ENCODE results near the gene SCAMP2. TPM values are rescaled to one million over a fixed set of nuclear protein-coding genes. Genes with fewer than 3 reads are reported as not detected.

Gene SCAMP2
- total and polyA plus RNA-seq, 10 of the 15 experiments (the other 5 are each of a cell fraction or from before 2014, with no cell fraction given) = 10.9 to 158 (median 99.6) TPM

GRCh38 chr15:74838746-74839525 lies 34.2 kb downstream of the SCAMP2 start:
- no peak overlapping the region for H3K4me3 ChIP-seq
- CTCF ChIA-PET = interaction anchor here (0.6 to 6.2 kb wide), 6 partner anchors 35 to 204 kb away, joined by 3 to 59 read pairs (median 5); no protein-coding TSS in a partner anchor

More at GRCh38 chr15:74838746-74839525, 34.2 kb downstream of the SCAMP2 start:
- WGBS (ENCODE audit: insufficient coverage, insufficient replicate concordance, low lambda C conversion rate, missing lambda C conversion rate) = 67% methylated on average over 9 of the region's 11 CpGs
- H3K36me3 ChIP-seq (ENCODE audit: control insufficient read depth in 2 of 2, insufficient read depth in 2 of 2, low read length in 1 of 2) = no peaks in the 10 kb centered on the region
- H3K27ac ChIP-seq (ENCODE audit: control insufficient read depth, insufficient read depth) = no peak overlapping the region
- H3K79me2 ChIP-seq (ENCODE audit: control insufficient read depth, insufficient read depth, low read length) = peaks cover 3% of the 10 kb centered on the region; the same call in 1 of the 2 replicates
- no peaks in the 10 kb centered on the region for H3K27me3 ChIP-seq (replicated peaks in 1 of 2; ENCODE audit: control insufficient read depth in 2 of 2, insufficient read depth in 2 of 2, low read length in 1 of 2)
- no peak overlapping the region for H3K4me2 ChIP-seq (ENCODE audit: control insufficient read depth, insufficient read depth)
- FAIRE-seq = no peak
- peaks cover 11% of the 10 kb centered on the region for H3K4me1 ChIP-seq (ENCODE audit: control insufficient read depth, insufficient read depth, low read length)
- H2AFZ ChIP-seq (ENCODE audit: control insufficient read depth, low read depth, low read length) = no peak overlapping the region
- intact Hi-C loops (cut with micrococcal nuclease; ENCODE audit: unreplicated experiment) (loop anchor here (5.0 kb wide), 1 partner anchor 202 kb away; no protein-coding TSS in a partner anchor), in situ Hi-C loops (cut with MboI) (no loop called here)
- H3K9me3 ChIP-seq (replicated peaks; ENCODE audit: control insufficient read depth, insufficient read depth, low read length) = no peaks in the 10 kb centered on the region
- no peaks in the 10 kb centered on the region for H4K20me1 ChIP-seq (ENCODE audit: control insufficient read depth, insufficient read depth)
- TF ChIP-seq BCL3 (IDR thresholded peaks at IDR 0.05; ENCODE audit: borderline replicate concordance, insufficient read depth, low read depth, low read length, poor library complexity, severe bottlenecking) (no peak), RBBP5 (conservative IDR thresholded peaks at IDR 0.05) (no peak), BACH1 (IDR thresholded peaks at IDR 0.05; ENCODE audit: borderline replicate concordance) (no peak), HSF1 (IDR thresholded peaks at IDR 0.05; ENCODE audit: low read depth, low read length) (no peak), TAF1 (IDR thresholded peaks at IDR 0.05; ENCODE audit: borderline replicate concordance, low read depth, low read length) (no peak), RCOR1 (conservative IDR thresholded peaks at IDR 0.05; ENCODE audit: low read depth, low read length) (no peak), WRNIP1 (IDR thresholded peaks at IDR 0.05; ENCODE audit: borderline replicate concordance, low read depth, low read length) (no peak), SIN3A (IDR thresholded peaks at IDR 0.05; ENCODE audit: low read depth, low read length) (no peak), HCFC1 (IDR thresholded peaks at IDR 0.05; ENCODE audit: low read length) (no peak), USF1 (IDR thresholded peaks at IDR 0.05; ENCODE audit: borderline replicate concordance, extremely low read length, insufficient read depth, low read depth, low read length) (no peak), TARDBP (IDR thresholded peaks at IDR 0.05; ENCODE audit: borderline replicate concordance) (no peak), BRCA1 (IDR thresholded peaks at IDR 0.05; ENCODE audit: low read depth, low read length) (no peak), NFIC (IDR thresholded peaks at IDR 0.05; ENCODE audit: low read depth, low read length) (no peak), MTA2 (IDR thresholded peaks at IDR 0.05; ENCODE audit: low read depth) (no peak)
- TF ChIP-seq, protein P1, sequence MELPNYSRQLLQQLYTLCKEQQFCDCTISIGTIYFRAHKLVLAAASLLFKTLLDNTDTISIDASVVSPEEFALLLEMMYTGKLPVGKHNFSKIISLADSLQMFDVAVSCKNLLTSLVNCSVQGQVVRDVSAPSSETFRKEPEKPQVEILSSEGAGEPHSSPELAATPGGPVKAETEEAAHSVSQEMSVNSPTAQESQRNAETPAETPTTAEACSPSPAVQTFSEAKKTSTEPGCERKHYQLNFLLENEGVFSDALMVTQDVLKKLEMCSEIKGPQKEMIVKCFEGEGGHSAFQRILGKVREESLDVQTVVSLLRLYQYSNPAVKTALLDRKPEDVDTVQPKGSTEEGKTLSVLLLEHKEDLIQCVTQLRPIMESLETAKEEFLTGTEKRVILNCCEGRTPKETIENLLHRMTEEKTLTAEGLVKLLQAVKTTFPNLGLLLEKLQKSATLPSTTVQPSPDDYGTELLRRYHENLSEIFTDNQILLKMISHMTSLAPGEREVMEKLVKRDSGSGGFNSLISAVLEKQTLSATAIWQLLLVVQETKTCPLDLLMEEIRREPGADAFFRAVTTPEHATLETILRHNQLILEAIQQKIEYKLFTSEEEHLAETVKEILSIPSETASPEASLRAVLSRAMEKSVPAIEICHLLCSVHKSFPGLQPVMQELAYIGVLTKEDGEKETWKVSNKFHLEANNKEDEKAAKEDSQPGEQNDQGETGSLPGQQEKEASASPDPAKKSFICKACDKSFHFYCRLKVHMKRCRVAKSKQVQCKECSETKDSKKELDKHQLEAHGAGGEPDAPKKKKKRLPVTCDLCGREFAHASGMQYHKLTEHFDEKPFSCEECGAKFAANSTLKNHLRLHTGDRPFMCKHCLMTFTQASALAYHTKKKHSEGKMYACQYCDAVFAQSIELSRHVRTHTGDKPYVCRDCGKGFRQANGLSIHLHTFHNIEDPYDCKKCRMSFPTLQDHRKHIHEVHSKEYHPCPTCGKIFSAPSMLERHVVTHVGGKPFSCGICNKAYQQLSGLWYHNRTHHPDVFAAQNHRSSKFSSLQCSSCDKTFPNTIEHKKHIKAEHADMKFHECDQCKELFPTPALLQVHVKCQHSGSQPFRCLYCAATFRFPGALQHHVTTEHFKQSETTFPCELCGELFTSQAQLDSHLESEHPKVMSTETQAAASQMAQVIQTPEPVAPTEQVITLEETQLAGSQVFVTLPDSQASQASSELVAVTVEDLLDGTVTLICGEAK (IDR thresholded peaks at IDR 0.05; ENCODE audit: borderline replicate concordance) = no peak
- ChIA-PET POLR2A (interaction anchor here (0.6 kb wide), 2 partner anchors 25 to 108 kb away, joined by 3 to 8 read pairs; no protein-coding TSS in a partner anchor), SMC1A (ENCODE audit: uncharacterized antibody, unreplicated experiment) (interaction anchor here (0.8 kb wide), 1 partner anchor 68 kb away, joined by 3 read pairs; no protein-coding TSS in a partner anchor), RAD21 (ENCODE audit: unreplicated experiment) (interaction anchor here (0.8 kb wide), 1 partner anchor 68 kb away, joined by 3 read pairs; the partner anchor contains the start of gene FAM219B)
- ATAC-seq = no peak
- no peak for DNase-seq (ENCODE audit: low read depth, low spot score)
- no TSS peak for BruUV-seq (replicated peaks)
- no peak overlapping the region for H3K9ac ChIP-seq (ENCODE audit: control insufficient read depth, insufficient read depth, low read length)
